ENCODE measurements around the gene EGFL7.

- no peak for TF ChIP-seq CTCF (conservative IDR thresholded peaks at IDR 0.05)
- TF ChIP-seq ZFX (IDR thresholded peaks at IDR 0.05), result no peak
These were observed 14.0 kb upstream of the EGFL7 start for GRCh38 chr9:136648751-136649150.
